Prostate gland (tissue), 2 donors: ENCODE results near the gene ABCA8. TPM values are rescaled to one million over a fixed set of nuclear protein-coding genes. Genes with fewer than 3 reads are reported as not detected.

ENCODE experiments used
- DNase-seq: peaks from one replicate; pipeline ENCODE4 v3.0.0-alpha.2; 2019; ENCODE audit warnings: low spot score
- H3K27ac ChIP-seq, 2 donors: fragments of 200-600 bp; sonication (generic); 2 replicates each; pipeline ENCODE4 v1.5.1; 2017 to 2019
- H3K27me3 ChIP-seq: fragments of 200-600 bp; sonication (generic); replicated peaks from 2 replicates; pipeline ENCODE4 v1.5.1; 2019; ENCODE audit not compliant: insufficient read depth
- H3K36me3 ChIP-seq, 2 donors: fragments of 200-600 bp; sonication (generic); 1 replicate in 1 of 2; 2 replicates in 1 of 2; pipeline versions ENCODE4 v1.5.1 to v1.8.1; 2017 to 2019
- H3K4me1 ChIP-seq: fragments of 200-600 bp; sonication (generic); replicated peaks from 2 replicates; pipeline ENCODE4 v1.5.1; 2019
- H3K4me3 ChIP-seq, 2 donors: fragments of 200-600 bp; sonication (generic); 2 replicates each; pipeline ENCODE4 v1.5.1; 2017 to 2019
- H3K9me3 ChIP-seq: fragments of 200-600 bp; sonication (generic); 2 replicates; pipeline ENCODE4 v1.5.1; 2017
- POLR2A ChIP-seq: fragments of 450-650 bp; IDR thresholded peaks from one replicate; pipeline ENCODE4 v1.6.1; 2016; ENCODE audit warnings: antibody characterized with exemption, mild to moderate bottlenecking
- POLR2AphosphoS5 ChIP-seq: sonication (generic); formaldehyde crosslinking; IDR thresholded peaks from one replicate; pipeline ENCODE4 v1.6.1; 2017; ENCODE audit warnings: antibody characterized with exemption
- WGBS: methylation state at CpG from one replicate; pipeline ENCODE4 v1.1.5; 2018; 5-methylcytosine and 5-hydroxymethylcytosine counted together
- intact Hi-C: fragments of 100-400 bp; cut with DNase I; formaldehyde crosslinking; loops from one replicate; pipeline ENCODE4 v1.14.2; 2022
- total RNA-seq, 2 donors: library from RNA; depleted of rRNA; stranded (reverse); fragments of >200 nt; gene quantifications; one replicate each; pipeline ENCODE4 v1.1.0, GENCODE V29; 2016
- TF ChIP-seq, protein P1 (sequence below), 4 experiments: fragments of 200-600 bp in 2 of 4; fragments of 450-650 bp in 2 of 4; sonication (generic) in 2 of 4; IDR thresholded peaks; 1 replicate in 3 of 4; 2 replicates in 1 of 4; pipeline ENCODE4 v1.5.1; 2016 to 2019; ENCODE audit warnings: antibody characterized with exemption in 4 of 4, mild to moderate bottlenecking in 2 of 4, moderate library complexity in 2 of 4

The ABCA8 gene
- total RNA-seq, 2 donors from 2014 or later = 7.8 to 111 TPM

DNA sequence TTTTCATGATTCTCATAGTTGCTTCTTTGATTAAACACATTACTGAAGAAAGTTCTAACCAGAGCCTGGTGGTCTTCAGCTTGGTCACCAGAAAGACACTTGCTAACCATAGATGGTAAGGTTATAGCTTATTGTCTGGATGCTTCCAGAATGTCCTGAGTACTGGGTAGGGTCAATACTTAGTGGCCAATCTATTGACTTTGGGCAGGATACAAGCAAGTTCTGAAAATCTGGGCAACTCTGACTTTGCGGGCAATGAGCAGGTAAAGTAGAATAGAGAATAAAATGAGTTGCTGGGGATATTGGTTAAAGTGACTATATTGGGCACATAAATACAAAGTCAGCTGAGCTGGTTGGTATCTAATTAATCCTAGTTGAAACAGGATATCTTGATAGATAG, 63.0 kb downstream of the ABCA8 start:
- H3K4me1 ChIP-seq = no peaks in the 10 kb centered on the region
- WGBS = 100% methylated on average over 1 of the region's 1 CpG
- H3K27me3 ChIP-seq = no peaks in the 10 kb centered on the region
- H3K27ac ChIP-seq = no peak overlapping the region
- no peaks in the 10 kb centered on the region for H3K9me3 ChIP-seq
- intact Hi-C loops = no loop called here
- H3K4me3 ChIP-seq = no peak overlapping the region
- TF ChIP-seq POLR2AphosphoS5 = no peak
- TF ChIP-seq POLR2A = no peak
- TF ChIP-seq, protein P1, sequence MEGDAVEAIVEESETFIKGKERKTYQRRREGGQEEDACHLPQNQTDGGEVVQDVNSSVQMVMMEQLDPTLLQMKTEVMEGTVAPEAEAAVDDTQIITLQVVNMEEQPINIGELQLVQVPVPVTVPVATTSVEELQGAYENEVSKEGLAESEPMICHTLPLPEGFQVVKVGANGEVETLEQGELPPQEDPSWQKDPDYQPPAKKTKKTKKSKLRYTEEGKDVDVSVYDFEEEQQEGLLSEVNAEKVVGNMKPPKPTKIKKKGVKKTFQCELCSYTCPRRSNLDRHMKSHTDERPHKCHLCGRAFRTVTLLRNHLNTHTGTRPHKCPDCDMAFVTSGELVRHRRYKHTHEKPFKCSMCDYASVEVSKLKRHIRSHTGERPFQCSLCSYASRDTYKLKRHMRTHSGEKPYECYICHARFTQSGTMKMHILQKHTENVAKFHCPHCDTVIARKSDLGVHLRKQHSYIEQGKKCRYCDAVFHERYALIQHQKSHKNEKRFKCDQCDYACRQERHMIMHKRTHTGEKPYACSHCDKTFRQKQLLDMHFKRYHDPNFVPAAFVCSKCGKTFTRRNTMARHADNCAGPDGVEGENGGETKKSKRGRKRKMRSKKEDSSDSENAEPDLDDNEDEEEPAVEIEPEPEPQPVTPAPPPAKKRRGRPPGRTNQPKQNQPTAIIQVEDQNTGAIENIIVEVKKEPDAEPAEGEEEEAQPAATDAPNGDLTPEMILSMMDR (IDR thresholded peaks at IDR 0.05) = no peak
- DNase-seq = no peak
- no peaks in the 10 kb centered on the region for H3K36me3 ChIP-seq

DNA sequence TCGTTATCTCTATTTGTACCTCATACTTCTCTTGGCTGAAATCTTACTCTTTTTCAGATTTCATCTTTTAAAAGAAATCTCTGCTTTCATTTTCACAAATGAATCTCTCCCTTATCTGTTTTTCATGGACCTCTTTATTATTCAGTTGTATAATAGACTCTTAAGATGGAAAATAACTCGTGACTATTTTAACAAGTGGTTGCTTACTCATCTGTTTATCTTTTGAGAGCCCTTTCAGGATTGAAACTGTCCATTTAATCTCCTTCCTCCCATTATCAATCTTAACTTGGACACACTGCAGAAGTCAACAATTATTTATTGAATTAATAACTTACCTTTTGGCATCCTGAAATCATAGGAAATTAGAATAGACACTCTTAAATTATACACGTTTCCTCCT, 68.8 kb downstream of the ABCA8 start:
- Histone ChIP-seq H3K4me1 (no peaks in the 10 kb centered on the region), H3K36me3 (no peaks in the 10 kb centered on the region), H3K4me3 (no peak overlapping the region), H3K9me3 (no peaks in the 10 kb centered on the region), H3K27ac (no peak overlapping the region), H3K27me3 (no peaks in the 10 kb centered on the region)
- intact Hi-C loops = no loop called here
- WGBS = 67% methylated on average over 3 of the region's 3 CpGs
- no peak for DNase-seq
- TF ChIP-seq, protein P1 (IDR thresholded peaks at IDR 0.05) = no peak
- TF ChIP-seq POLR2AphosphoS5 (no peak), POLR2A (no peak)

DNA sequence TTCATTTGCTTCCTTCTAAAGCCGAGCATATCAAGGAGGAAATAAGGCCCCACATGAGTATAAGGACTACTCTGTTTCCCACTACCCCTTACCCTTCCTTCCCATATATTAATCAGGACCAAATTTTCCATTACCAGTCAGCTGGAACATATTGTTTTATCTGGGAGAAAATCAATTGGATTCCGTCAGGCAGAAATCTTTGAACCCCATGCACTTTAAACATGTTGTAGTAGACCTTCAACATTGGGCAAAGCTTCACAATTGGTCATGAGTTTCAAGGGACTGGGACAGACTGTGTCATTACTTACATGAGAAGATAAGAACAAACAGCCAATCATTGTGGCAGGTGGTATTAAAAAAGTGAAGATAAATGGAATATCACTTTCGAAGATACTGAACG, 70.3 kb downstream of the ABCA8 start:
- TF ChIP-seq, protein P1 (IDR thresholded peaks at IDR 0.05) = no peak
- TF ChIP-seq POLR2A (no peak), POLR2AphosphoS5 (no peak)
- Histone ChIP-seq H3K27me3 (no peaks in the 10 kb centered on the region), H3K27ac (no peak overlapping the region), H3K9me3 (no peaks in the 10 kb centered on the region), H3K36me3 (no peaks in the 10 kb centered on the region), H3K4me3 (no peak overlapping the region), H3K4me1 (no peaks in the 10 kb centered on the region)
- intact Hi-C loops = no loop called here
- no peak for DNase-seq
- 92% methylated on average over 4 of the region's 4 CpGs for WGBS

DNA sequence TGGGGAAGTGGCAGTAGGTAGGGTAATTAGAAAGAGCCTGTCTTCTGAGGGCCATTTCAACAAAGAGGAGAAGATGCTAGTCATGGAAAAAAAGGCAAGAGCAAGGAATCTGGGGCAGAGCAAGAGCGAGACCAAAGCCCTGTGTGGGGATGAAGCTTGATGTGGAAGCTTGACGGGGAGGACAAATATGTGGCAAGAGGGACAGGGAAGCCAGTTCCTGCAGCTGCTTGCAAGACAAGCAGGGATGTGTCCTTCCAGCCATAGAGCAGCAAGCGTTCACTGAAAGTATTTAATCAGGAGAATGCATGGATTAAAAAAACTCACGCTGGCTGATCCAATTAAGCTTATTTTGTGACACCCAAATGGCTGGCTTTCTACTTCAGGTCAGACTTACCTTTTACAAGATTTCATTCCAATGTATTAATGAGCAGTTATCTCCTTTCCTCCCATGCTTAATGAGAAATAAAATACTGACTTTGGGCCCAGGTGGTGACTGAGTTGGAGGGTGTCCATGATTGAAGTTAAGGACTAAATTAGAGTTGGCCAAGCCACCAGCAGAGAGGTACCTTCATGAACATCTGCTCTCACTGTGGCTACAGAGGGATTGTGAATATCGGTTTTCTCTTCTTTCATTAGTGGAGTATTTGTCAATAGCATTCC, 76.8 kb downstream of the ABCA8 start:
- TF ChIP-seq POLR2AphosphoS5 (no peak), POLR2A (no peak)
- TF ChIP-seq, protein P1 (IDR thresholded peaks at IDR 0.05) = no peak
- intact Hi-C loops = no loop called here
- DNase-seq = no peak
- H3K27ac ChIP-seq = no peak overlapping the region
- no peaks in the 10 kb centered on the region for H3K9me3 ChIP-seq
- WGBS = 89% methylated on average over 5 of the region's 5 CpGs
- no peak overlapping the region for H3K4me3 ChIP-seq
- no peaks in the 10 kb centered on the region for H3K4me1 ChIP-seq
- H3K36me3 ChIP-seq = no peaks in the 10 kb centered on the region
- H3K27me3 ChIP-seq = peaks cover 6% of the 10 kb centered on the region

DNA sequence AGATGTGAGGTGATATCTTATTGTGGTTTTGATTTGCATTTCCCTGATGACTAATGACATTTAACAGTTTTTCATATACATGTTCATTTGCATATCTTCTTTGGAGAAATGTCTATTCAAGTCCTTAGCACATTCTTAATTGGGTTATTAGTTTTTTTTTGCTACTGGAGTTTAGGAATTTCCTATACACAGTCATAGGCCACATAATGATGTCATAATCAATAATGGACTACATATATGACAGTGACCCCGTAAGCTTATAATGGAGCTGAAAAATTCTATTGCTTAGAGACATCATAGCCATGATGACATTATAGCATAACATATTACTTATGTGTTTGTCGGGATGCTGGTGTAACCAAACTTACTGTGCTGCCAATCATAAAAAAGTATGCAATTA, 83.7 kb downstream of the ABCA8 start:
- 93% methylated on average over 2 of the region's 2 CpGs for WGBS
- H3K4me3 ChIP-seq = no peak overlapping the region
- H3K36me3 ChIP-seq = no peaks in the 10 kb centered on the region
- no peaks in the 10 kb centered on the region for H3K9me3 ChIP-seq
- intact Hi-C loops = no loop called here
- no peaks in the 10 kb centered on the region for H3K27me3 ChIP-seq
- H3K4me1 ChIP-seq = no peaks in the 10 kb centered on the region
- no peak overlapping the region for H3K27ac ChIP-seq
- no peak for DNase-seq
- TF ChIP-seq POLR2AphosphoS5 (no peak), POLR2A (no peak)
- TF ChIP-seq, protein P1 (IDR thresholded peaks at IDR 0.05) = no peak
